ACC112 (cell line): ENCODE results near the gene FRAS1.

Source experiments
- H2AFZ ChIP-seq: fragments of 200-600 bp; sonication (generic); one replicate; pipeline ENCODE4 v1.6.0; 2017; ENCODE audit warnings: antibody characterized with exemption, low read length; ENCODE audit not compliant: unreplicated experiment
- H3K27ac ChIP-seq: fragments of 200-600 bp; sonication (generic); 2 replicates; pipeline ENCODE4 v1.5.1; 2014; ENCODE audit warnings: low read depth, mild to moderate bottlenecking, antibody characterized with exemption, low read length, moderate library complexity
- H3K27me3 ChIP-seq: fragments of 200-600 bp; sonication (generic); 2 replicates; pipeline ENCODE4 v1.6.1; 2014; ENCODE audit warnings: mild to moderate bottlenecking, antibody characterized with exemption, low read length, moderate library complexity, mixed read lengths; ENCODE audit not compliant: insufficient read depth
- H3K36me3 ChIP-seq: fragments of 200-600 bp; sonication (generic); 2 replicates; pipeline ENCODE4 v1.6.1; 2016; ENCODE audit warnings: mild to moderate bottlenecking, antibody characterized with exemption, low read length, moderate library complexity, mixed read lengths; ENCODE audit not compliant: insufficient read depth
- H3K4me1 ChIP-seq: fragments of 200-600 bp; sonication (generic); one replicate; pipeline ENCODE4 v1.6.1; 2016; ENCODE audit warnings: low read length, mixed read lengths; ENCODE audit not compliant: insufficient read depth, unreplicated experiment, control insufficient read depth
- H3K4me3 ChIP-seq: fragments of 200-600 bp; sonication (generic); 2 replicates; pipeline ENCODE4 v1.5.1; 2014; ENCODE audit warnings: mild to moderate bottlenecking, low read depth, low read length
- H3K79me2 ChIP-seq: fragments of 200-600 bp; sonication (generic); one replicate; pipeline ENCODE4 v1.6.0; 2016; ENCODE audit warnings: low read length; ENCODE audit not compliant: control insufficient read depth, unreplicated experiment, insufficient read depth

The FRAS1 gene

GRCh38 chr4:78428996-78429395 lies 371.9 kb downstream of the FRAS1 start:
- no peak overlapping the region for H2AFZ ChIP-seq
- no peak overlapping the region for H3K4me3 ChIP-seq
- no peaks in the 10 kb centered on the region for H3K4me1 ChIP-seq
- no peaks in the 10 kb centered on the region for H3K27me3 ChIP-seq
- no peak overlapping the region for H3K27ac ChIP-seq
- H3K36me3 ChIP-seq, result no peaks in the 10 kb centered on the region
- H3K79me2 ChIP-seq, result no peaks in the 10 kb centered on the region

DNA sequence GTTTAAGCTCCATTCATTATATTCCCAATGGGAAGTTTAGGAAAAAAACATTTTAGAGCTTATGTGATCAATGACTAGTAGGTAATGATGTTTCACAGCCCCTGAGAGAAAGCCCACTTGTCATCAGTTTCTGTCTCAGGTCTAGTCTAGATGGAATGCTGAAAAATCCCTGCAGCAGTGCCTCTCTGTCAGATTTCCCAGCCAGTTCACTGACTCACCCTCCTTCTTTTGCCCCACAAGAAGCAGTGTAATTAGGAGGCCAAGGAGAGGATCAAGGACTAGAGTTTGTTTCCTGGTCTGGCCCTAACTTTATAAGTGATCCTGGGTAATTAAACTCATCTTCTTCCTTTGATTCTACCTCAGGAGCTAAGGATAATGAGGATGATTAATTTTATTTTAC lies 375.8 kb downstream of the FRAS1 start:
- Histone ChIP-seq H3K4me3 (no peak overlapping the region), H3K27ac (no peak overlapping the region), H2AFZ (no peak overlapping the region), H3K79me2 (no peaks in the 10 kb centered on the region), H3K27me3 (no peaks in the 10 kb centered on the region), H3K36me3 (no peaks in the 10 kb centered on the region), H3K4me1 (no peaks in the 10 kb centered on the region)

- no peak overlapping the region for H2AFZ ChIP-seq
- H3K4me3 ChIP-seq, result no peak overlapping the region
- H3K27me3 ChIP-seq, result no peaks in the 10 kb centered on the region
- H3K79me2 ChIP-seq, result no peaks in the 10 kb centered on the region
- no peaks in the 10 kb centered on the region for H3K36me3 ChIP-seq
- H3K27ac ChIP-seq, result no peak overlapping the region
- no peaks in the 10 kb centered on the region for H3K4me1 ChIP-seq
These were observed 380.5 kb downstream of the FRAS1 start for GRCh38 chr4:78437608-78438088.

DNA sequence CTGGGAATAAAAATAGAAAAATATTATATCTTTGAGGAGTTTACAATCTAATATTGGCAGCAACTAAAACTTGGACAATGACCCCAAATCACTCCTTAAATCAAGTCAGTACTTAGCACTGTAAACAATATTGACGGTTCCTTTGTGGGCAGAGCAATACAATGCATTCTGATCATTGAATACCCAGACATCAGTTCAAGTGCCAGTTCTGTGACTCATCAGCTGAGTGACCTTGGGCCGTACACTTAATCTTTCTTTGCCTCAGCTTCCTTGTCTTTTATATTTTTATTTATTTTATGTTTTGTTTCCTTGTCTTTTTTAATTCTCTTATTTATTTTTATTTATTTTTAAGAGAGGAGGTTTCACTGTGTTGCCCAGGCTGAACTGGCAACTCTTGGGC lies 382.2 kb downstream of the FRAS1 start:
- Histone ChIP-seq H3K27me3 (no peaks in the 10 kb centered on the region), H3K79me2 (no peaks in the 10 kb centered on the region), H3K4me3 (no peak overlapping the region), H2AFZ (no peak overlapping the region), H3K36me3 (no peaks in the 10 kb centered on the region), H3K27ac (no peak overlapping the region), H3K4me1 (no peaks in the 10 kb centered on the region)

- no peaks in the 10 kb centered on the region for H3K36me3 ChIP-seq
- H2AFZ ChIP-seq, result no peak overlapping the region
- no peaks in the 10 kb centered on the region for H3K79me2 ChIP-seq
- H3K4me1 ChIP-seq, result no peaks in the 10 kb centered on the region
- H3K4me3 ChIP-seq, result no peak overlapping the region
- H3K27me3 ChIP-seq, result no peaks in the 10 kb centered on the region
- no peak overlapping the region for H3K27ac ChIP-seq
These were observed 384.6 kb downstream of the FRAS1 start for GRCh38 chr4:78441756-78442155.

DNA sequence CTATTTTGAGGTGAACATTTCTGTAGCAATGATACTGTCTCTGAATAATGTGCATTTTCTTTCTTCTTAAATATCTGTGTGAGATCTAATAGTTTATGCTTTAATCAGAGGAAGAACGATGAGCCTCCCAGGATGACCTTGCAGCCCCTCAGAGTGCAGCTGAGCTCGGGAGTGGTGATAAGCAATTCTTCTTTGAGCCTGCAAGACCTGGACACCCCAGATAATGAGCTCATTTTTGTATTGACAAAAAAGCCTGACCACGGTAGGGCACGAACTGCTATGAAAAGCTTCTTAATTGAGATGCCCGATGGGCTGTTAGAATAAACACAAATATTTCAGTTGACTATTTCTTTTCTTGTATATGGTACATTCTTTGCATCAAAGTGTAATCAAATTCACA lies 389.5 kb downstream of the FRAS1 start:
- Histone ChIP-seq H3K4me1 (no peaks in the 10 kb centered on the region), H3K4me3 (no peak overlapping the region), H3K79me2 (no peaks in the 10 kb centered on the region), H3K27me3 (no peaks in the 10 kb centered on the region), H3K27ac (no peak overlapping the region), H3K36me3 (no peaks in the 10 kb centered on the region), H2AFZ (no peak overlapping the region)

- Histone ChIP-seq H3K27me3 (no peaks in the 10 kb centered on the region; the same call in 1 of the 2 replicates), H3K27ac (no peak overlapping the region), H3K36me3 (no peaks in the 10 kb centered on the region), H3K4me1 (no peaks in the 10 kb centered on the region), H3K79me2 (no peaks in the 10 kb centered on the region), H2AFZ (no peak overlapping the region), H3K4me3 (no peak overlapping the region)
These were observed 394.3 kb downstream of the FRAS1 start for GRCh38 chr4:78451407-78451806.

DNA sequence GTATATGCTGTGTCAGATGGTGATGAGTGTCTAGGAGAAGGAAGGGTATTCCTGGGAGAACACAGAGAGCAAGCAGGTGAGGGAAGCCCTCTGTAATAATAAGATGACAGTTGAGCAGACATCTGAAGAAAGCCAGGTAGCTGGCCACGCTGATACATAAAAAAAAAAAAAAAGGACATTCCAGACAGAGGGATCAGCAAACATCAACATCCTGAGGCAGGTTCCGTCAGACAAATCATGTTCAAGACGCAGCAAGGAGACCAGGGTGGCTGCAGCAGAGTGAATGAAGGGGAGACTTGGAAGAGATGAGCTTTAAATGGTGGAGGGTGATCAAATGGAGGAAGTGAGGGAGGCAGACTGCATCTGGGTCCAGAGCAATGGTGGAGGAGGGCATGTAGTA lies 396.9 kb downstream of the FRAS1 start:
- no peak overlapping the region for H3K27ac ChIP-seq
- no peaks in the 10 kb centered on the region; the same call in 1 of the 2 replicates for H3K27me3 ChIP-seq
- H3K4me1 ChIP-seq, result no peaks in the 10 kb centered on the region
- no peaks in the 10 kb centered on the region for H3K36me3 ChIP-seq
- no peak overlapping the region for H2AFZ ChIP-seq
- H3K79me2 ChIP-seq, result no peaks in the 10 kb centered on the region
- no peak overlapping the region for H3K4me3 ChIP-seq

DNA sequence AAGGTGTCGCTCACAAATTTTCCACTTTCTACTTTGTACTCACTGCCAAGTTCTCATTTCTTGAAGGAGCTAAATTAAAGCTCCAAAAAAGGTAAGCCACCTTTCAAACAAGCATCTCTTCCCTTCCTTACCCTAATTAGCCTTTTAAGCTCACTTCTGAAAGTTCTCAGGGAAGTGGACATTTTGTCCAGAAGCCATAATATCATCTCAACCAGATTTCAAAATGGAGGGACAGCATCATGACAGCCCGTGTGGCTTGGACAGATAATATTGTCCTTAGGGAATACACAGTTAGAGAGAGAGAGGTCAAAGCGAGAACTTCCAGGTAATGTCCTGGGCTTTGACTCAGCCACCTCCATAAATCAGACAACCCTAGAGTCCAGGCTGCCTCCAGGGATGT lies 400.6 kb downstream of the FRAS1 start:
- Histone ChIP-seq H2AFZ (no peak overlapping the region), H3K4me3 (no peak overlapping the region)

DNA sequence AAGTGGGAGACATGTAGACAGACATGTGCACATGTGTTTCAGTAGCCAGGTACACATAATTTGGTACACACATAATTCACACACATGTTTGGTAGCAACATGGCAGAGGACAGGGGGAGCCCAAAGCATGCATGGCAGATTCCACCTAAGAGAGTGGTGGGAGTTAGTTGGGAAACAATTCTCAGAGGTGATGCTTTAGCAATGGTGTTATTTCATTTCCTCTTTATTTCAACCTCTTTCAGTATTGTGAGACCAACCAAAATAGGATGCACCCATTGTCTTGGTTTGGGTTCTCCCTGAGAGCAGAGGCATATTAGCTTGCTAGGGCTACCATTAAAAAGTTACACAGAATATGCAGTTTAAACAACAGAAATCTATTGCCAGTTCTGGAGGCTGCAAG lies 402.2 kb downstream of the FRAS1 start:
- H3K4me3 ChIP-seq, result no peak overlapping the region
- H3K4me1 ChIP-seq, result no peaks in the 10 kb centered on the region
- H3K27ac ChIP-seq, result no peak overlapping the region
- no peak overlapping the region for H2AFZ ChIP-seq
- no peaks in the 10 kb centered on the region for H3K79me2 ChIP-seq
- H3K27me3 ChIP-seq, result no peaks in the 10 kb centered on the region; the same call in 1 of the 2 replicates
- no peaks in the 10 kb centered on the region for H3K36me3 ChIP-seq

More for the DNA sequence above, 400.6 kb downstream of the FRAS1 start:
- Histone ChIP-seq H3K27ac (no peak overlapping the region), H3K27me3 (no peaks in the 10 kb centered on the region; the same call in 1 of the 2 replicates), H3K36me3 (no peaks in the 10 kb centered on the region), H3K79me2 (no peaks in the 10 kb centered on the region), H3K4me1 (no peaks in the 10 kb centered on the region)

- Histone ChIP-seq H3K4me3 (no peak overlapping the region), H3K36me3 (no peaks in the 10 kb centered on the region), H3K79me2 (no peaks in the 10 kb centered on the region)
These were observed 403.2 kb downstream of the FRAS1 start for GRCh38 chr4:78460368-78460767.

More at GRCh38 chr4:78460368-78460767, 403.2 kb downstream of the FRAS1 start:
- Histone ChIP-seq H3K4me1 (no peaks in the 10 kb centered on the region), H2AFZ (no peak overlapping the region), H3K27me3 (no peaks in the 10 kb centered on the region), H3K27ac (no peak overlapping the region)
